Measurements from ENCODE around the gene TMEM254.
A peak's percentile ranks its signal among the peaks of the same experiment; 100 is the strongest.
"Not testable (repeated sequence)": the region's sequence is repeated elsewhere in the genome, so short reads cannot be mapped to it uniquely, and the experiment has no call there.

TMEM254 gene, protein sequence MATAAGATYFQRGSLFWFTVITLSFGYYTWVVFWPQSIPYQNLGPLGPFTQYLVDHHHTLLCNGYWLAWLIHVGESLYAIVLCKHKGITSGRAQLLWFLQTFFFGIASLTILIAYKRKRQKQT

DNA sequence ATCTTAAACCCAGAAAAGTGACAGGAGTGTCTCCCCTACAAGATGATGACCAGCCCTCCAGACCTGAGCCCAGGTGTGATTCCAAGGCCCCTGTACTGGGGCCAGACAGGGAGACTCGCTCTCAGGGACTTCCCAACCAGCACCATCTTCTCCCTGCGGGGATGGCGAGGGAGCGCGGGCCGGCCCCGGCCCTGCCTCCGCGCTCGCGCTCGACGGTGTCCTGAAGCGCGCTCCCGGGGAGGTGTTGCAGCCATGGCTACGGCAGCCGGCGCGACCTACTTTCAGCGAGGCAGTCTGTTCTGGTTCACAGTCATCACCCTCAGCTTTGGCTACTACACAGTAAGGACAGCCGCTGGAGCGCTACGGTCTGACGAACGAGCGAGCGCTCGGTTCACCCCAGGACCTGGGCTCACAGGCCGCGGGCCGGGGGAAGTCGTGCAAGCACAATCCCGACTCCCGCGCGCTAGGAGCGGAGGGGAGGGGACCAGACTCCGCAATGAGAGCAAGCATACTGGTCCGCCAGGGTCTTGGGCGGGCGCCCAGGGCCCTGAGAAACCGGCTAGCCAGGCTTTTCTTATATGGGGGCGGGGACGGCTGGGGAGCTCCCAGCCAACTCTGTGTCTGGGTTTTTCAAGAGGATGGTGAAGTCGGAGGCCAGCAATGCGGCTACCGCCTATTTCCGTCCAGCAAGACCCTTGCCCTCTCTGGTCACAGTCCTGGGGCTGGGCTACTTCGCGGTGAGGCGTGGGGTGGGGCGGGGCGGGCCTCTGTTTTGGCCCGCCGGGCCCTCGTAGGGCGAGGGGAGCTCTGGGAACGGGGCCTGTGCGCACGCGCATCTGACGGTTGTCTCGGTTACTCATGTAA, at the start of gene TMEM254:
TMEM254 (plus strand) TSS at position 218 of the 864 bp plus-strand sequence; CDS start at position 253, 35 bp downstream.
- H3K4me3 ChIP-seq (ENCODE audit: low read depth, low read length), result peak within 1 kb of the TSS; percentile 68
- DNase-seq (ENCODE audit: low read depth), result peak; percentile 46

DNA sequence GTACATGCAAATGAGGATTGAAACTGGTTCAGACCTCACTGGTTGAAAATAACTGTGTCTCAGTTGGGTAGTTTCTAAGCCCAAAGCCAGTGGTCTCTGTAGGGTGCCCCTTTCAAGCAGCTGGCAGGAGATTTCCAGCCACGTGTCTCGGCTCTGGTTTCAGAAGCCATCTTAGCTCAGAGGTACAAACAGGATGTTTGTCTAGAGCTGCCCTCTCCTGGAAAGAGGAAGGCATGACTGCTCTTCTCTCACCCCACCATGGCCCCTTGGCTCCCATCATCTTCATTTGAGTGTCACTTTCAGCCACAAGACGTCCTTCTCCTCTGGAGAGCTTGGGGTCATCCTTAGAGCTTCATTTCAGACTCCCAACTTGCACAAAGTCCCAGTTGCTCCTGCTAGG, 49.3 kb upstream of the TMEM254 start:
- DNase-seq (ENCODE audit: low read depth); H3K4me3 ChIP-seq (ENCODE audit: low read depth, low read length): not testable (repeated sequence)

DNA sequence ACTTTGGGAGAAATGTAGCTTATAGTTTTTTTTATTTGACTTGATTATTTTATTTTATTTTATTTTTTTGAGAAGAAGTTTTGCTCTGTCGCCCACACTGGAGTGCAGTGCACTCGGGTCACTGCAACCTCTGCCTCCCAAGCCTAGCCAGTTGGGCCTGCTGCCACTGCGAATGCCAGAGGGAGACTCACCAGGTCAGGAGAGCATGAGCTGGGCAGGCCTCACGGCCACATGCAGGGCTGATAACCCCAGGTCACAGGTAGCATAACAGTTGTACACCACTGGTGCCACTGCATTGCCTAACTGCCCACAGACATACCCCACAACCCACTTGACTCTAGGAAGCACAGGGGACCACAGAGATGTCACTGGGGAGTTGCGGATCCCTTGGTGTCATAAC, 48.6 kb upstream of the TMEM254 start:
- not testable (repeated sequence) for DNase-seq (ENCODE audit: low read depth); H3K4me3 ChIP-seq (ENCODE audit: low read depth, low read length)

DNA sequence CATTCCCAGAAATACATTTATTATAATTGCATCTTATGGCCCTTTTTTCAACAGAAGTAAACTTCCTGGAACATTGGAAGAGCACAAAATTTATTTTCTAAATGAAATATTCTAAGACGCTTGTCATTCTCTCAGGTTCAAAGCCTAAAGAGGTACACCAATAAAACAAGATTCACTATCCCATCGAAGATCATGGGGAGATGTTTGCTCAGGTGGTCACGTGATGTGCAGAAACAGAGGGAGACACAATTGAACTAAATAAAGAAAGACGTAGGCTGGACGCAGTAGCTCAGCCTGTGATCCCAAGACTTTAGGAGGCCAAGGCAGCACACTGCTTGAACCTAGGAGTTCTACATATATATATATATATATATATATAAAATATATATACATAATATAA, 46.0 kb upstream of the TMEM254 start:
- no peak for DNase-seq (ENCODE audit: low read depth)
- no peak overlapping the region for H3K4me3 ChIP-seq (ENCODE audit: low read depth, low read length)

DNA sequence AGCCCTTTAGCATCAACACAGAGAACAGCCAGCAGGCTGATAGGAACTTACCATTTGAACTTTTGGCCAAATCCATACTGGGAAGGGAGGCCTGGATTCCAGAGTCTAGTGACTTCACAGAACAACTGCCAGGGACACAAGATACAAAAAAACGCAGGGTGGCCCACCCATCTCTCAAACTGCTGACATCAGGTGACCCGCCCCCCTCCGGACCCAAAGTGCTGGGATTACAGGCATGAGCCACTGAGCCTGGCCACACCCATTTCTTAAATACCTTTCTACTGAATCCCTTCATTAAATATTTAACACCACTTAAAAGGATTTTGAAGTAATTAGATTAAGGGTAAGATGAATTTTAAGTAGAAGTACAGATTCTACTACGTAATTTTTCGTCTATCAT, 43.7 kb upstream of the TMEM254 start:
- not testable (repeated sequence) for H3K4me3 ChIP-seq (ENCODE audit: low read depth, low read length); DNase-seq (ENCODE audit: low read depth)

DNA sequence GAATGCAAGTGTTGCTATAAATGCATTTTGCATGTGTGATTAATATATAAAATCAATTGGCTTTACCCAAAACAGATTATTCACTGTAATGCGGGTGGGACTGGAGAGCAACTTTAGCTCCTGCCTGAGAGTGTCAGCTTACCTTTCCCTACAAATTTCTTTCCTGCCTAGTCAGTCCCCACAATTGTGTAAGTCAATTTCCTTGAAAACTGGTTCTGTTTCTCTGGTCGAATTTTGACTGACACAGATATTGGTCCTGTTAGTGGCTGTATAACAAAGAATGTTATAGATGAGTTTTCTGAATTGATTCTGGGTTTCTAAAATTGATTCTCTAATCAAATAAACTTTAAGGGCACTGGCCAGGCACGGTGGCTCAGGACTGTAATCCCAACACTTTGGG, 43.0 kb upstream of the TMEM254 start:
- H3K4me3 ChIP-seq (ENCODE audit: low read depth, low read length), result not testable (repeated sequence)

DNA sequence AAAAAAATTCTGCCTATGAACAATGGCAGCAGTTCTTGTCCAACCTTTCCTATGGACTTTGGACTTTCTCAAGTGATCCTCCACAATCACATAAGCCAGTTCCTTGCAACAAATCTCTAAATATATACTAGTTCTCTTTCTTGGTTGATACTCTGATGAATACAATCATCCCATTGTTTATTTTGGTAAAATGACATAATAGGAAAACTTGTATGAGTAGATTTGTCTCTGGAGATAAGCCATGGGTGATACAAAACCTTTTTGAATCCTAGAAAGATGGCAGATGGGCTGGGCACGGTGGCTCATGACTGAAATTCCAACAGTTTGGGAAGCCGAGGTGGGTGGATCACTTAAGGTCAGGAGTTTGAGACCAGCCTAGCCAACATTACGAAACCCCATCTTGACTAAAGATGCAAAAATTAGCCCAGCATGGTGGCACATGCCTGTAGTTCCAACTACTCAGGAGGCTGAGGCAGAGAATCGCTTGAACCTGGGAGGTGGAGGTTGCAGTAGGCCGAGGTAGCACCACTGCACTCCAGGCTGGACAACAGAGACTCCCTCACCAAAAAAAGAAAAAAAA, 41.5 kb upstream of the TMEM254 start:
- DNase-seq (ENCODE audit: low read depth); H3K4me3 ChIP-seq (ENCODE audit: low read depth, low read length): not testable (repeated sequence)

More for the DNA sequence above, 43.0 kb upstream of the TMEM254 start:
- not testable (repeated sequence) for DNase-seq (ENCODE audit: low read depth)

DNA sequence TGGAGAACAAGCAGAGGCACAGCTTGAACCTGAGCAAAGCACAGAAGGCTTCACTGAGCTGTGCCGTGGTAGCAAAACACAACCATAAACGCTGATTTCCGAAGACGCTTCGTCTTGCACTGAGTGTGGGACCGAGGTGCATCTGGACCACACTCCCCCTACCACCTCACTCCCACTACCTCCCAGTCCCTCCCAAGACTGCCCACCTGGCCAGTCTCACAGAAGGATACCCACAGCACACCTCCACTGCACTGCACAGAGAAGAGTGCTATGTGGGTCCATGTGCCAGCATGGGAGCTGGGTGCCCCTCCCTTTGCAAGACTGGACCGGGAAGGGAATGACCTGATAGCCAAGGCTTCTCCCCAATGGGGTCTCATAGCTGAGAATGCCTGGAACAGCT, 40.2 kb upstream of the TMEM254 start:
- H3K4me3 ChIP-seq (ENCODE audit: low read depth, low read length); DNase-seq (ENCODE audit: low read depth): not testable (repeated sequence)

DNA sequence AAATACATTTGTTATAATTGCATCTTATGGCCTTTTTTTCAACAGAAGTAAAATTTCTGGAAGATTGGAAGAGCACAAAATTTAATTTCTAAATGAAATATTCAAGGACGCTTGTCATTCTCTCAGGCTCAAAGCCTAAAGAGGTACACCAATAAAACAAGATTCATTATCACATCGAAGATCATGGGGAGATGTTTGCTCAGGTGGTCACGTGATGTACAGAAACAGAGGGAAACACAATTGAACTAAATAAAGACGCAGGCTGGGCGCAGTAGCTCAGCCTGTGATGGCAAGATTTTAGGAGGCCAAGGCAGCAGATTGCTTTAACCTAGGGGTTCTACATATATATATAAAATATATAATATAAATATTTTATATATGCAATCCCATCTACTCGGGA, 37.3 kb upstream of the TMEM254 start:
- DNase-seq (ENCODE audit: low read depth), result no peak
- no peak overlapping the region for H3K4me3 ChIP-seq (ENCODE audit: low read depth, low read length)

DNA sequence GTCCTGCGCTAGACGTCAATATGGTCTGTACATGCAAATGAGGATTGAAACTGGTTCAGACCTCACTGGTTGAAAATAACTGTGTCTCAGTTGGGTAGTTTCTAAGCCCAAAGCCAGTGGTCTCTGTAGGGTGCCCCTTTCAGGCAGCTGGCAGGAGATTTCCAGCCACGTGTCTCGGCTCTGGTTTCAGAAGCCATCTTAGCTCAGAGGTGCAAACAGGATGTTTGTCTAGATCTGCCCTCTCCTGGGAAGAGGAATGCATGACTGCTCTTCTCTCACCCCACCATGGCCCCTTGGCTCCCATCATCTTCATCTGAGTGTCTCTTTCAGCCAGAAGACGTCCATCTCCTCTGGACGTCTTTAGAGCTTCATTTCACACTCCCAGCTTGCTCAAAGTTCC, 33.5 kb upstream of the TMEM254 start:
- H3K4me3 ChIP-seq (ENCODE audit: low read depth, low read length); DNase-seq (ENCODE audit: low read depth): not testable (repeated sequence)

DNA sequence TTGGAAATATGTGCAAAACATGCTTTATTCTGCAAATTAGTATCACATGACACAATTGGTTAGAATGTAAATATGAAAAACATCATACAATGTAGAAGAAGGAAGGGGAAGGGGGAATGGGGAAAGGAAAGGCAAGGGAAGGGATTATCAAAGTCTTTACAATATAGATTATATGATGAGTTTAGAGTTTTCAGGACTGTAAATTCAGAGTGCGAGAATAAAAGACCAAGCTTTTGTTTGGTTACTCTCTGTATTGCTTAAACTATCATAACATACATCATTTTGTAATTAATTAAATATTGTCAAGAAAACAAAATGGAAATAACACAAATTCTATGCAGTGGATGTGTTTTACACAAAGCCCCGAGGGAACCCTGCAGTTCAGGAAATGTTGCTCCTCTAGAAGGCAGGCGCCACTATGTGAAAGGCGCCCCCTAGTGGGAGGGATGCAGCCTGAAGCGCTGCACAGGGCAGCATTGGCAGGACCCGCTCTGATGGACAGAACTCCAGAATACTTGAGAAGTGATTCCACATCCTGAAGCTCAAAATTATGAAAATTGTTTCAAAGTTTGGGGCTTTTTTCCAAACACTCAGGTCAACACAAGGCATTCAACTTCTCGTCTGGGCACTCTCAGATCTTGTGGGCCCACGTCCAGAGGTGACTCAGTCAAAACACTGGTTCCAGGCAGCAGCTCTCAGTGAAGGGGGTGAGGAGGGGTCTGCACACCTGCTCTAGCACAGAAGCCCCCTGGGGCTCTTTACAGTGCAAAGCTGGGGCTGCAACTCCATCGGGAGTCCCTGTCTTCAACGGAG, 31.6 kb upstream of the TMEM254 start:
- H3K4me3 ChIP-seq (ENCODE audit: low read depth, low read length), result no peak overlapping the region

DNA sequence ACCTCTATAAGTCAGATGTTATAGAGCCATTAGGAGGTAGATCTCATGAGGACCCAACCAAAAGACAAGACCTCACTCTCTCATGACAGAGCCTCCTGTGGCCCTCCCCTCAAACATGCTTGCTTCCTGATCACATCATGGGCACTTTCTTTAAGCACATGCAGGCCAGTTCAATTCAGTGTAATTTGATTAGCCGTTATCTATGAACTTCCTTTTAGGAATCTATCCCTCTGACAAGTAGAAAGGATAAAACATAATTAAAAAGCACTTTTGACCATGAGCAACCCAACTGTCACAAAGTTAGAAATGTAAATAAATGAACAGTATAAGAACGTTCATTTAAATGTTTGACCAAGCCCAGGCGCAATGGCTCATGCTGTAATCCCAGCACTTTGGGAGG, 27.7 kb upstream of the TMEM254 start:
- DNase-seq (ENCODE audit: low read depth), result no peak
- no peak overlapping the region for H3K4me3 ChIP-seq (ENCODE audit: low read depth, low read length)

More for the DNA sequence above, 31.6 kb upstream of the TMEM254 start:
- peak; percentile 9 for DNase-seq (ENCODE audit: low read depth)

DNA sequence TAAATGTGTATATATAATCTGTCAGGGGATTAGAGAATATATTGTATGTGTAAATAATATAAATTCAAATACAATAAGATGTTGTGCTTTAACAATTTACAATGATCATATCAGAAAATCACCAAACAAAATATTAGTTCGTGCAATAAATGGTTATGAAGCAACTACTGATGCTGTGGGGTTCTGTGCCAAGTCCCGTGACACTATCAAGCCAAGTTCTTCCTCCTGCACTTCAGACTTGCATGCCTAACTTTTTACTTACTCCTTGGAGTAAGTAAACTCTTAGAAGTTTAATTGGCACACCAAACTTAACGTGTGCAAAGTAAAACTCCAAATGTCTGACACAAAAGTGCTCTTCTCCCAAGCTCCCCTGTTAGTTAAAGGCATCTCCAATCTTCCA, 26.5 kb upstream of the TMEM254 start:
- no peak overlapping the region for H3K4me3 ChIP-seq (ENCODE audit: low read depth, low read length)
- no peak for DNase-seq (ENCODE audit: low read depth)

DNA sequence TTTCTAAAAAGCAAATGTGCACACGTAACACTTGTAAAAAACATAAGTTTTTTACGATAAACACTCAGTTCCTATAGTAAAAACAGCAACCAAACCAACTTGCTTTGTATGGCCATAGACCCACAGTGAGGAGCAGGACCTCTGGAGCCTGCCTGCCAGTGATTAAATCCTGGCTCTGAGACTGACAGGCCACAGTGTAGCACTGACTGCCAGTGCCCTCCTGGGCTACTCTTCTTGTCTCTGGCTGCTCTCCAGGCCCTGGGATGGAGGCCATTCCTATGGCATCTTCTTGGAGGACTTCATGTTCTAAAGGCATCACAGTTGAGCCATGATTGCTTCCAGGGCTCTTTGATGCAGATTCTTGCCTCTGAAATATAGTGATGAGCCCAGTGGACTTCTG, 22.7 kb upstream of the TMEM254 start:
- no peak overlapping the region for H3K4me3 ChIP-seq (ENCODE audit: low read depth, low read length)
- no peak for DNase-seq (ENCODE audit: low read depth)

DNA sequence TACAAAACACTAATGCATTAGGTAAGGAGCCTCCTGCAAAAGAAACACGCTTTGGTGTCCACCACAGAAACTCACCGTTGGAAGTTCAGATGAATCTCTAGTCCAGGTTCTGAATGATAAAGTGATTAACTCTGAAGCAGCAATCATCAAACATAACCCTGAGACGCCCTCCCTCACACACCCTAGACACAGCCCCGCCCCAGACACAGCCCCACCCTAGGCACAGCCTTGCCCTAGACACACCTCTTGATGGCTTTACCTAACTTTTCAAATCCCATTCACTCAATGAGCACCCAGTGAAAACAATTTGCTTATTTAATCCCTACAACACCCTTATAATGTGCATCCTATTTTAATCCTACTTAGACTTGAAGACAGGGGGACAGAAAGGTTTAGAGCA, 21.3 kb upstream of the TMEM254 start:
- no peak for DNase-seq (ENCODE audit: low read depth)
- H3K4me3 ChIP-seq (ENCODE audit: low read depth, low read length), result no peak overlapping the region

DNA sequence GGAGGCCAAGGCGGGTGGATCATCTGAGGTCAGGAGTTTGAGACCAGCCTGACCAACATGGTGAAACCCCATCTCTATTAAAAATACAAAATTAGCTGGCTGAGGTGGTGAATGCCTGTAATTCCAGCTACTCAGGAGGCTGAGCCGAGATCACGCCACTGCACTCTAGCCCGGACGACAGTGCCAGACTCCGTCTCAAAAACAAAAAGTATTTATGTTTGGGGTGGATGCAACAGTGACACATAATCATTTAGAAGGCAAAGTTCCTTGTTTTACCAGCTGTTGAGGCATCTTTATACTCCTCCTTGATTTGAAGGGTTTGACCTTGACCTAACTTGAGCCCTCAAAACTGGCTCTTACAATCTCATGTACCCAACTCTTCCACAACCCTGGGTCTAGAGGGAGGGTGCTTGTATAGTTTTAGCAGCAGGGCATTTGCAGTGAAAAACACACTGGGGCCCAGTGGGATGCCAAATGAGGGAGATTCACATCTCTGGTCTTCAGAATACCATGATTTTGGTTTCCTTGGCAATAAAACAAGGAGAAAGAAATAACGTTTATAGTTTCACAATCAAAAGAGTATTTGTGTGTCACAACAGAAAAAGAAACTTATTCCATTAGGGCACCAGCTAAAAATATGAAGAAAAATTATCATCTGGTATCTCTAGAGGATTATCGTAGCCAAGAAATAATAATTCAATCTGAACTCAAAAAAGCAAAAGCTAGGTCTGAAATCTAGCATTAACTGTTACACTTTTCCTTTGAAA, 14.2 kb upstream of the TMEM254 start:
- DNase-seq (ENCODE audit: low read depth), result no peak
- H3K4me3 ChIP-seq (ENCODE audit: low read depth, low read length), result no peak overlapping the region

DNA sequence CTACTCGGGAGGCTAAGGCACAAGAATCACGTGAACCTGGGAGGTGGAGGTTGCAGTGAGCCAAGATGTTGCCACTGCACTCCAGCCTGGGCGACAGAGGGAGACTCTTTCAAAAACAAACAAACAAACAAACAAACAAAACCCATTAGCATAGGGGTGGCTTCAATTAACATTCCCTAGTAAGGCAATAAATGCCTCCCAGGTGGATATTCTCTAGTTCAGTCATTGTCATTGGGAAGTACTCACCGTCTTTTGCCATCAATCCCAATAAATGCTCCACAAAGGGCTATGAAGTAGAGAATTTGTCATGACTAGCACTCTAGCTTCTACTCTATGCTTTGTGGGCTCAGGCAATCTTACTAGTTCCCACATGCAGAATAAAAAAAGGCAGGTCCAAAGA, 11.7 kb upstream of the TMEM254 start:
- no peak overlapping the region for H3K4me3 ChIP-seq (ENCODE audit: low read depth, low read length)
- DNase-seq (ENCODE audit: low read depth), result no peak

DNA sequence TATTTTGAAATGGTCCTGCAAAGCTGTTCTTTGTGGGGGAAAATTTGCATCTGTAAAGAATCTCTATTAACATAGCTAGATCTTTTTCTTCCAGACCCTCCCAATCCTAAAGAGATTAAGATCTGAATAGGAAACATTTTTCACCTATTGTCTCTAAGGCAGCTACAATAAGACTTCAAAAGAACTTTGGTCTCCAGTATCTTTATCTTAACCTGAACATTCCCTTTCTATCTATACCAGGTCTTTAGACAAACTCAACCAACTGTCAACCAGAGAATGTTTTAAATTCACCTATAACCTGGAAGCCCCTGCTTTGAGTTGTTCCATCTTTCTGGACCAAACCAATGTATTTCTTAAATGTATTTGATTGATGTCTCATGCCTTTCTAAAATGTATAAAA, 10.6 kb upstream of the TMEM254 start:
- not testable (repeated sequence) for H3K4me3 ChIP-seq (ENCODE audit: low read depth, low read length); DNase-seq (ENCODE audit: low read depth)

DNA sequence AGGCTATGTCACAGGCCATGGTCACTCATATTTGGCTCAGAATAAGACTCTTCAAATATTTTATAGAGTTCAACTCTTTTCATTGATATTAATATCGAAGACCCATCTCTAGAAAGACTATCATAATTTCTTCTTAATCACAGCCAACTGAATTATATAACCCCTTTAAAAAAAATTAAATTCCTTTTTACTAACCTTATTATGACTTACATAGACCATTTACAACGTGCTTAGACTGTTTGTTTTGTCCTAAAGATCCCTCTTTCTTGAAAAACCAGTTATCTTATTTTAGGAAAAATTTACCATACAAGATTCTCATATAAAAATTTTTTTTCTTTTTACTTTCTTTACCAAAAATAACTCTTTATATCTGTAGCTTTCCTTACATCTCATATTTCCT, 10.2 kb upstream of the TMEM254 start:
- H3K4me3 ChIP-seq (ENCODE audit: low read depth, low read length), result no peak overlapping the region
- DNase-seq (ENCODE audit: low read depth), result no peak
